ENCODE measurements around the gene PRX.
"Not testable (repeated sequence)": the region's sequence is repeated elsewhere in the genome, so short reads cannot be mapped to it uniquely, and the experiment has no call there.

The PRX gene

DNA sequence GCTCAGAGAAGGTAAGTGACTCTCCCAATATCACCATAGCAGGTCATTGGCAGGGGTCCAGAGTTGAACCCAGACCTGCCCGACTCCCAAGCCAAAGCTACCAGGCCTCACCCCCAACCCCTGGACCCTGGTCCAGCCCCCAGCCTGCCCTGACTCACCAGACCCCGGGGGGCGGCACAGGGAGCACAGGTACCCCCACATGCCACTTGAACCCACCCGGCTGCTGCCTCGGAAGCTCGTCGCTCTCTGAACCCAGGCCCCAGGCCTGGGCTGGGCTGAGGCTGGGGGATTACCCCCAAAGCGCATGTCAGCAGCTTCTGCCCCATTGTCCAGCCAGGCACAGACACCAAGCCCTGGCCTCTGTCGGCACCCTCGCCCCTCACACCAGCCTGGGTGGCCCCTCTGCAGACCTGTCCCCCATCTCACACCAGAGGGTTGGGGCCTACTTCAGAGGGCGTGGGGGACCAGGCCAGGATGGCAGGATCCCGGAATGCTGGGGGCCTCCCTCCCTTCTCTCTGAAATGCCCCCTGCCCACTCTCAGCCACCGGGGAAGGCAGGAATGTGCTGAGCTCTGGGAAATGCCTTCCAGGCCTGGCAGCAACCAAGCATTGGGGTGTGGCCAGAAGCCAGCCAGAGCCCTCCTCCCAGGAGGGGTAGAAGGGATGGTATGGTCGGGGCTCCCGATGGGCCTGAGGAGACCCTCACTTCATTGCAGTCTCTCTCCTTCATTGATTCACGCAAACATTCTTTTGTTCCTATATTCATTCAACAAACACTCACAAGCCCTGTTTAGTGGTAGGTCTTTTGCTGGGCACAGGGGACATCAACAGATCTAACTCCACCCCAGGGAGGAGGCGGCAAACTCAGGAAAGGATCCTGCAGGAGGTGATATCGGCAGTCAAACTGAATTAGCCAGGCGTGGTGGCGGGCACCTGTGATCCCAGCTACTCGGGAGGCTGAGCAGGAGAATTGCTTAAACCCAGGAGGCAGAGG is 1.7 kb upstream of the PRX start:
- no peak for FAIRE-seq

- no peak for FAIRE-seq
Observed at GRCh38 chr19:40412866-40413265, 312 bp downstream of the PRX start.

DNA sequence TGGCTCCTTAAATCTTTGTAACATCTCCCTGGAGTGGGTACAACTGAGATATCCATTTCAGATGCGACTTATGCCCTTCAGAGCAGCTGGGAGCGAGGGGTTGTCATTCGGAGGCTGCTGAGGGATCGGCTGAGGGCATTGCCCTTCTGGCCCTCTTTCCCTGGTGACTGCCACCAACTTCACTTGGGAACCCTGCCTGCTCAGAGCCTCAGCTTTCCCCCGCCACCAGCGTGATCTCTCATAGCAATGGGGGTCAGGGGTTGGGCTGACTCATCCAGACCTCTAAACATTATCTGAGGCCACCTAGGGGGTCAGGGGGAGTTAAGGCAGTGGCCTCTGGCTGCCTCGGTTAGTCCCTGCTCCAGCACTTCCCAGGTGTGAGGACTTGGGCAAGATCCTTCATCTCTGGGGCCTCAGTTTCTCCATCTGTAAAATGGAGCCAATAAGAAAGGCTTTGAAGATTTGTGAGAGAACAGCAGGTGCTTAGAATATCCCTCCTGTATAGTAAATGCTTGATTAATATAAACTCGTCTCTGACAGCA is 1.1 kb downstream of the PRX start:
- FAIRE-seq = no peak

GRCh38 chr19:40411125-40411842 is 1.9 kb downstream of the PRX start:
- FAIRE-seq = no peak

- FAIRE-seq = no peak
Observed at GRCh38 chr19:40410030-40410389, 3.2 kb downstream of the PRX start.

- FAIRE-seq = not testable (repeated sequence)
Observed at GRCh38 chr19:40408598-40408925, 4.6 kb downstream of the PRX start.

DNA sequence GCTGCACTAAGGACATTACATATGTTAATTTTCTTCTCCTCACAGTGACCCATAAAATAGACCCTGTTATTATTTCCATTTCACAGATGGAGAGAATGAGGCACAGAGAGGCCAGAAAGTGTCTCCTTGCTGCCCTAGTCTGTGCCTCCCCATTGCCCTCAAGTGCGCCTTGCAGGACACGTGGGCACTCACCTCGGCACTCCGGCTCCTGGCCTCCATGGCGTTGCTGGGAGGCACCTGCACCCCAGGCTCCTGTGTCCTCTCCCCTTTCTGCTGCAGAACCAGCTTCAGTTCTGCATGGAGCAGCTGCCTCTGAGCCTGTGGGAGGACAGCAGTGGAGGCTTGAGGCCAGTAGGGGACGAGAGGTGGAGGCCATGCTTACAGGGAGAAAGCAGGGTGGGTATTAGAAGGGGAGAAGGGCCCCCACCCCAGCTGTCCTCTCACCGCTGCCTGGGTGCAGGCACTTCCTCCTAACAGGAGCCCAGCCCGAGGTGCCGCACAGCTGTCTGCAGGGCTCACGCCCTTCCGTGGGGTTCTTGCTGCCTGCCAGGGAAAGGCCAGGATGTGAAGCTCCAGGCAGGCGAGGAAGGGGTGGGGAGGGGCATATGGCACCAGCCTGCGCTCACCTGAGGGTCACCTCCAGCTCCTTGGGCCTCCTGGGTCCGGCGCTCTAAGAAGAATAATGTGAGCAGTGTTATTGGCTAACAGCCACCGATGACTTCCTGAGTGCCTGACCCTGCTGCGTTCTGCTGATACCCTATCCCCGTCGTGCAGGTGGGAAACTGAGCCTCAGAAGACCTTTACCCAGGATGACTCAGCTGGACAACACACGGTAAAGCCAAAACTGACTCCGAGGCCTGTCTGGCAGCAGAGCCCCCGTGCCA is 5.2 kb downstream of the PRX start:
- FAIRE-seq = no peak

DNA sequence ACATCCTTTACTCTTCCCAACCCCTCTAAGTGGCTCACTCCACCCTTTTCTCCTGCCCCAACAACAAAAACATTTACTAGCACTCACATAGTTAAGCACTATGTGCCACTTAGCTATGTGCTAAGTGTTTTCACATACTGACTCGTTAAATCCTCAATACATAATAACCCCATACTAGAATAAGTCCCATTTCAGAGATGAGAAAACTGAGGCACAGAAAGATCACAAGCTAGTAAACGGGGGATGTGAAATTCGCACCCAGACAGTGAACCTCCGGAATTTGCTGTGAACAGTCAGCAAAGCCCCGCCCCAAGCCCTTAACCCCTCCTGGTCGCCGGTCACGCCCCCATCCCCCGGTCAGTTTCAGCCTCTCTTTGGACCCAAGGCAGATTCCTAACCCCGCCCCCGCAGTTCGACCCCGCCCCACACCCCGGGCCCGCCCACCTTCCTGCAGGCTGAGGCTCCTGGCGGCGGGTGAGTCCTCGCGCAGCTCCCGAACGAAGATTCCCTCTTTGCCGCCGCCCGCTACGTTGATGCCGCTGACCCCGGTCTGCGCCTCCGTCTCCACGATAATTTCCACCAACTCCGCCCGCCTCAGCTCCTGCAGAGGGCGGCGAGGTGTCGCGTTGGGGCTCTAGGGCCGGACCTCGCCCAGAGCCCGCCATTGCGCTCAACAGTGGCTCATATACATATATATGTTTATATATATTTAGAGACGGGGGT is 9.8 kb downstream of the PRX start:
- FAIRE-seq = no peak

GRCh38 chr19:40400559-40400958 is 12.6 kb downstream of the PRX start:
- FAIRE-seq = no peak

DNA sequence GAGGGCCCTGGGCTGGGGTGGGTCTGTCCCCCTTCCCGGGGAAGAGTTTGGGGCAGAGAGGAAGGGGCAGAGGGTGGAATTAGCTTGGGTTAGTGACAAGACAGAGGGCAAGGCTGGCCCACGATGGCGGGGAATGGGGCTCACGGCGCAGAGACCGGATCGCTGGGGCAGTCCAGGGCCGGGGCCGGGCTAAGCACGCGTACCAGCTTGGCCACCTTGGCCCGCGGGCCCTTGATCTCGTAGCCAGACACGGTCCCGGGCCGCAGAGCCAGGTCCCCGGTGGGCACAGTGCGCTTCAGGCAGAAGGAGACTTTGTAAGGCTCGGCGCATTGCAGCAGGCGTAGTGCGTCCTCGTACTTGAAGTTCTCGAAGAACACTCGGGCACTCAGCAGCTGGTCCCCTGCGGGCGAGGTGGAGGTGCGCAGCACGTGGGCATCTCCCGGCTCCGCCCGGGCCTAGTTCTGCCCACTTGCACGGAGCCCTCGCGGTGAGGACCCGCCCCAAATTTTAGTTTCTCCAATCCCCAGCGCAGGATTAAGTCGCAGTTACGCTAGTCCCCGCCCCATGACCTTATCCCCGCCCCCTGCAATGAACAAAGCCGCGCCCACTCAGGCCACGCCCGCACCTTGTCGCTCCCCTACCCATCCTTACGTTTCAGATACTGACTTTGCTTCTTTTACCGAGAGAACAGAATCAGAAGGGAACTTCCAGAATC is 14.6 kb downstream of the PRX start:
- no peak for FAIRE-seq

DNA sequence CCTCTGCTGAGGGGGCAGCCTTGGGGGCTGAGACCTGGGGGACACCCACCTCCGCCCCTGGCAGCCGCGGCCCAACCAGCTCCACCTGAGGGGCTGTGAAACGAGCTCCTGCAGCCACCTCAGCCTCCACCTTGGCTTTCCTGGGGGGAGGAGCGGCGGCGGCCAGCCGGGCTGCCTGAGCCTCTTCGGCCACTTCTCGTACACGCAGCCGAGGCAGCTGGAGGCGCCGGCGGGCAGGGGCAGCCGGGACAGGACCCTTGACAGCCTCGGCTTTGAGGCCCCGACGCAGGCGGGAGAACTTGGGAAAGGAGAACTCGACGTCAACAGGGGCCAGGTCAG is 15.6 kb downstream of the PRX start:
- FAIRE-seq = no peak

- FAIRE-seq = no peak
Observed at GRCh38 chr19:40396886-40397567, 16.2 kb downstream of the PRX start.

DNA sequence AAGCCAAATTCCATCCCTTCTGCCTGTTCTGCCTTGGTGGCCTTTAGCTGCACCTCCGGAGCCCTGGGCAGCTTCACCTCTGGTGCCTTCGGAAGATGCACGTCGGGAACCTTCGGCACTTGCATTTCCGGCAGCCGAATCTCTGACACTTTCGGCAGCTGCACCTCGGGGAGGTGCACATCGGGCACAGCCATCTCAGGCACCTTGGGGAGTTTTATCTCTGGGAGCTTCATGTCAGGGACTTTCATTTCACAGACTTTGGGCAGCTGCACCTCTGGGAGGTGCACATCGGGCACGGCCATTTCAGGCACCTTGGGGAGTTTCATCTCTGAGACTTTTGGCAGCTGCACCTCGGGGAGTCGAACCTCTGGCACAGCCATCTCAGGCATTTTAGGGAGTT is 17.2 kb downstream of the PRX start:
- no peak for FAIRE-seq

- no peak for FAIRE-seq
Observed at GRCh38 chr19:40394816-40395210, 18.4 kb downstream of the PRX start.

- no peak for FAIRE-seq
Observed at GRCh38 chr19:40393894-40394815, 19.0 kb downstream of the PRX start.

- no peak for FAIRE-seq
Observed at GRCh38 chr19:40392894-40393517, 20.2 kb downstream of the PRX start.

GRCh38 chr19:40392123-40392522 is 21.1 kb downstream of the PRX start:
- no peak for FAIRE-seq

DNA sequence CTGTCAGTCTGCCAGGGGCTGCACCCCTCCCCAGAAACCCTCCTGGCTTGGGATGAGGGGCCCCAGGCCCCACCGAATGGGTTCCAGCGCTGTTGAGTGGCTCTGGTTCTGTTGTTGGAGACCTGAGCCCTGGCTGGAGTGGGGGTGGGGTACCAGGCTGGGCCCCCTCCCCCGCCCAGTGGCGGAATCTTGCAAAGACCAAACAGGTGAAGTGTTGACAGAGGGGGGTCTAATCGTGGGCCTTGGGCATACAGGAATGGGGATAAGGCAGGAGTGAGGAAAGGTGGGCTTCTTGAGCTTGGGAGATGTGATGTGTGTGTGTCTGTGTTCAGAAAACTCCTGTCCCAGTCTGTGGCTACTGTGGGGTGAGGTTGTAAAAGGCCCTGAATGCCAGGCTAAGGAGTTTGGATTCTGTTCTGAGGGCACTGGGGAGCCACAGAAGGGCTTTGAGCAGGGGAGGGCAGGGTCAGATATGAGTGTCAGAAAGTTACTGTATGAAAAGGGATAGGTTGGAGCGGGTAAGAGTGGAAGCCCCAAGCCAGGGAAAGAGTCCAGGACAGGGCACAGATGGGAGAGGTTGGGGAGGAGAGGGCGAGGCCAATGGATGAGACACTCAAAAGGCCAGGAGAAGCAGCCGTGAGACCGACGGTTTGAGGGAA is 23.0 kb downstream of the PRX start, which contains the start of gene HIPK4:
TSS of gene HIPK4 (minus strand) at position 98 of the 659 bp plus-strand sequence. CDS start 279 bp downstream, outside the sequence.
- FAIRE-seq = no peak
